Dermis microvascular lymphatic vessel endothelial cell (primary cell): ENCODE measurements around the gene RTL9. TPM values are rescaled to one million over a fixed set of nuclear protein-coding genes. Genes with fewer than 3 reads are reported as not detected.

Experiments
- DNase-seq, 2 donors: peaks; one replicate each; pipeline versions ENCODE4 v3.0.0 to v3.0.0-alpha.2; 2010; ENCODE audit warnings: low read depth in 2 of 2
- total RNA-seq: library from RNA; depleted of rRNA; stranded (reverse); fragments of >200 nt; gene quantifications from 2 replicates; pipeline ENCODE4 v1.2.1, GENCODE V29; 2014

Gene RTL9
- total RNA-seq, 1 donor from 2014 or later, result not detected

DNA sequence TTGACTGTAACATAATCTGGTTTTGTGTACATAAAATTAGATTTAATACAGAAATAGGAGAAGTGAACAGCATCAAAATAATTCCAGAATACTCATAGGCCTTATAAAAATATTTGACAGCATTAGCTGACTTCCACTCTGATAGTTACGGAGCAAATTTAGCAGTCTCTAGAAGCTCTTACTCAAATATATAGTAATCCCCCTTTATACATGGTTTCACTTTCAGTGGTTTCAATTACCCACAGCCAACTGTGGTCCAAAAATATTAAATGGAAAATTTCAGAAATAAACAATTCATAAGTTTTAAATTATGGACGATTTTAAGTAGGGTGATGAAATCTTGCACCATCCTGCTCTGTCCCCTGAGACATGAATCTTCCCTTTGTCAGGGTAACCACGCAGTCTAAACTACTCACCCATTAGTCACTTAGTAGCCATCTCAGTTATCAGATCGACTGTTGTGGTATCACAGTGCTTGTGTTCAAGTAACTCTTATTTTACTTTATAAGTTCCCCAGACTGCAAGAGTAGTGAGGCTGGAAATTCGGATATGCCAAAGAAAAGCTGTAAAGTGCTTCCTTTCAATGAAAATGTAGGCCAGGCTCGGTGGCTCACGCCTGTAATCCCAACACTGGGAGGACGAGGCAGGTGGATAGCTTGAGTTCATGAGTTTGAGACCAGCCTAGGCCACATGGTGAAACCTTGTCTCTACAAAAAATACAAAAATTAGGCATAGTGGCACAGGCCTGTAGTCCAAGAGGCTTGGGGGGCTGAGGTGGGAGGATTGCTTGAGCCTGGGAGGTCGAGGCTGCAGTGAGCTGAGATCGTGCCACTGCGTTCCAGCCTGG lies 17.2 kb upstream of the RTL9 start:
- DNase-seq, result no peak

- DNase-seq, result no peak
Observed at GRCh38 chrX:110346681-110347080, 12.0 kb upstream of the RTL9 start.

DNA sequence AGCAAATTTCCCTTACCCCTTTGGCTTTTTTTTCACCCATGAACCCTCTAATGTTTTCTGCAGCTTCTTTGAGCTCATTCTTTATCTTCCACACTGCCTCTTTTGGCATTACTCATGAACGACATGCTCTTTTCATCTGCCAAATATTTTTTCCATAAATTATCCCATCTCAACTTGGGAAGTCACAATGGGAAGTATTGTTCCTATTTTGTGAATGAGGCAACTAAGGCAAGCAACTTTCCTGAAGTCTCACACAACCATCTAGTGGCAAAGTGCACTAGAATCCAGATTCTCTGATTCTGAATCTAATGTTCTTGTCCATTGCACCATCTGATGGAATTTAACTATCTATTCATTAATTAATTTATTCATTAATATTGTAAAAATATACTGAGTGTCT lies 625 bp downstream of the RTL9 start:
- DNase-seq, result no peak

- no peak for DNase-seq
Observed at GRCh38 chrX:110363244-110363643, 4.6 kb downstream of the RTL9 start.

GRCh38 chrX:110373310-110373709 lies 14.7 kb downstream of the RTL9 start:
- DNase-seq, result no peak

DNA sequence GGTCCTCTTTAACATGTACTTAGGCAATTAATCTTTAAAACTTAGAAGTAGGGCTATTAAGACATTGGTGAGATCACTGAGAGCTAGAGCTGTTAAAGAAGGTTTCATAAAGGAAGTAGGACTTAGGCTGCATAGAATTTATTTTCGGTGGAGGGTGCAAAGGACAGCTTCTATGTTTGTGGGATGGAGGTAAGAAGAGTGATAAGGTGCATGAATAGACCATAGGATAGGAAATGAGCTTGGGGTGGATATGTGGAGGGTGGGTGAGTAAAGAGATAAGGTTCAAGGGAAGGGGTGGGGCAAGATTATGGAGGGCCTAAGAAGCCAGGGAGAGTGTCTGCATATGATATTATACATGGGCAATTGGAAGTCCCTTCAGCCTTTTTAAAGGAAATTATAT lies 15.9 kb downstream of the RTL9 start:
- no peak for DNase-seq

DNA sequence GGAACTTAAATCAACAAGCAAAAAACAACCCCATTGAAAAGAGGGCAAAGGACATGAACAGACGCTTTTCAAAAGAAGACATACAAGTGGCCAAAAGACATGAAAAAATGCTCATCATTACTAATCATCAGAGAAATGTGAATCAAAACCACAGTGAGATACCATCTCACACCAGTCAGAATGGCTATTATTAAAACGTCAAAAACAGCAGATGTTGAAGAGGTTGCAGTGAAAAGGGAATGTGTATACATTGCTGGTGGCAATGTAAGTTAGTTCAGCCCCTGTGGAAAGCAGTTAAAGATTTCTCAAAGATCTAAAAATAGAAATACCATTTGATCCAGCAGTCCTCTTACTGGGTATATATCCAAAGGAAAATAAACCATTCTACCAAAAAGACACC lies 22.6 kb downstream of the RTL9 start:
- no peak for DNase-seq

DNA sequence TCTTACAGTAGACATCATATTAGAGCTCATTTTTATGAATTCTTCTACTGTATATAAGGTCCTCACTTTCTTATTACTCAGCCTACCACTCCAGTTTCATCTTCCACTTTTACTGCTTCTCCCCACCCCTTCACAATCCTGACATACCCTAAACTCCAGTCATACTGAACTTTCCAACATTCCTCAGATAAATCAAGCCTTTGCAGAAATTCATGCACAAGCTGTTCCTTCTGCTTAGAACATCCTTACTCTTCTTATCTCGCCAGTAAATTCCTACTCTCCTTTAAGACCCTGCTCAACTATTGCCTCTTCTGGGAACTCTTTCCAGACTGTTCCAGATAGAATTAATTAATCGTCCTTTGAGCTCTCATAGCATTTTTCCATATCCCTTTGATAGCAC lies 24.8 kb downstream of the RTL9 start:
- DNase-seq, result no peak

DNA sequence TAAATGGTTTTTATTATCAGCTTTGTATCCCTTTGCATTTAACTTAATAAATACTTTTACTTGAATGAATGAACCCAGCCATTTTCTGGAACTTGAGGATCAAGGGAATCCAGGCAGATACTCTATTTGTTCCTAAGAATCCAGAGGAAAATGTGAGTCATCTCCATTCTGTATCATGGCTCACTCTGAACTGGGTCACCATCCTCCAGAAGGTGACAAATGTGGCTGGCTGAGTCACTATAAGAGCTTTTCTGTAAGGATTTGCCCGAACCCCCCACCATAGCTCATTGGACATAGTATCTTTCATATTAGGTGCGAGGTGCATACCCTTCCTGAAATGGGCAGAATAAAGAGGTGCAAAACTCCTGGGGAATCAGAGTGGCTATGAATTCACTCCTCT lies 25.8 kb downstream of the RTL9 start:
- DNase-seq, result no peak

- no peak for DNase-seq
Observed at GRCh38 chrX:110389570-110389969, 30.9 kb downstream of the RTL9 start.

GRCh38 chrX:110391086-110391485 lies 32.4 kb downstream of the RTL9 start:
- no peak for DNase-seq

DNA sequence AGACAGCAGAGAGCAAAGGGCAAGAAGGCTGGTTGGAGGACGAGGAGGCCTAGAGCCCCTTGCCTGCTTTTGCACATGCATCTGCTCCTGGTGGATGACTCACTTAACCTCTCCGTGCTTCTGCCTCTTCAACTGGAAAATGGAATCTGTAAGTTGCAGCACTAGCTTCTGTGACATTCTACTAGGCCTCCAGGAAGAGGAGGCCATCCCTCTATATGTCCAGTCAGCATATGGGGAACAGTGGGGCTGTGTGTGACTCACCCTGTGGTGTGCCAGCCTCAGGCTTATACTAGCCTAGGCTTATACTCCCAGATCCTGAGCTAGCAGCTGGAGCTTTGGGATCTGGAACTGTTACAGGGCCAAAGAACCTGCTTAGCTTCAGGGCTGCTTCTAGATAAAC lies 36.0 kb downstream of the RTL9 start:
- no peak for DNase-seq

GRCh38 chrX:110395877-110396276 lies 37.2 kb downstream of the RTL9 start:
- DNase-seq, result no peak

- DNase-seq, result no peak
Observed at GRCh38 chrX:110396735-110397134, 38.1 kb downstream of the RTL9 start.

- DNase-seq, result no peak
Observed at GRCh38 chrX:110397339-110397738, 38.7 kb downstream of the RTL9 start.

- DNase-seq, result no peak
Observed at GRCh38 chrX:110397904-110398303, 39.3 kb downstream of the RTL9 start.

GRCh38 chrX:110399497-110399896 lies 40.8 kb downstream of the RTL9 start:
- no peak for DNase-seq

DNA sequence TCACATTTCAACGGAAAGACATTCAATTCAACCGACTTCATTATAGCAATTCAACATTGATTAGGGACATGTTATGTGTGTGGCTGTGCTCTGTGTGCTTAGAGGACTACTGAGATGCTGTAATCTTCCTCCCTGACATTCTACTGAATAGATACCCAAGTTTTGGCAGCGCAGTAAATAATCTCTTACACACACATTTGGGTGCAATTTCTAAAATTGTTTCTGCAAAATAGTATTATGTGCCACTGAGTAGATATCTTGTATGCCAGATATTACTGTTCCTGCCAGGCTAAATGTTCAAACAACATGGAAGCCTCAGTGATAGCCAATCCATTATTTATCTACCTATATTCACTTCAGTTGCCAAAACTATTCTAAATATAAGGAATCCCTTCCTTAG lies 41.3 kb downstream of the RTL9 start:
- DNase-seq, result no peak

DNA sequence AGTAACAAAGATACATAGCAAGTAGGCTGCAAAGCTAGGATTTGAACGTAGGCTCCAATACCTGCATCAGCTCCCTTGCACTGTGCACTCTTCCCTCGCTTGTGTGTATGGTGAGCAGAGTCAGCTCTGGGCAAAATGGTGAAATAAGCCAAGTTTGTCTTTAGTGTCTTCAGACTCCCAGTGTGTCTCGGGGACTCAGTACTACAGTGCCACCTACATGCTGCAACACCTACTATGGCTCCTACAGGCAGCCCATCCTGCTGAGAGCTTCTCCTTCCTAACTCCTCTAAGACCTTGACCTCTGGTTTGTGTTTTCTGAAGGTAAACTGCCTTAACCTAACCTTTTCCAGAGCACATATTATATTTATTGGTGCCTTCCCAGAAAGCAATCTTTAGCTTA lies 42.5 kb downstream of the RTL9 start:
- DNase-seq, result no peak

DNA sequence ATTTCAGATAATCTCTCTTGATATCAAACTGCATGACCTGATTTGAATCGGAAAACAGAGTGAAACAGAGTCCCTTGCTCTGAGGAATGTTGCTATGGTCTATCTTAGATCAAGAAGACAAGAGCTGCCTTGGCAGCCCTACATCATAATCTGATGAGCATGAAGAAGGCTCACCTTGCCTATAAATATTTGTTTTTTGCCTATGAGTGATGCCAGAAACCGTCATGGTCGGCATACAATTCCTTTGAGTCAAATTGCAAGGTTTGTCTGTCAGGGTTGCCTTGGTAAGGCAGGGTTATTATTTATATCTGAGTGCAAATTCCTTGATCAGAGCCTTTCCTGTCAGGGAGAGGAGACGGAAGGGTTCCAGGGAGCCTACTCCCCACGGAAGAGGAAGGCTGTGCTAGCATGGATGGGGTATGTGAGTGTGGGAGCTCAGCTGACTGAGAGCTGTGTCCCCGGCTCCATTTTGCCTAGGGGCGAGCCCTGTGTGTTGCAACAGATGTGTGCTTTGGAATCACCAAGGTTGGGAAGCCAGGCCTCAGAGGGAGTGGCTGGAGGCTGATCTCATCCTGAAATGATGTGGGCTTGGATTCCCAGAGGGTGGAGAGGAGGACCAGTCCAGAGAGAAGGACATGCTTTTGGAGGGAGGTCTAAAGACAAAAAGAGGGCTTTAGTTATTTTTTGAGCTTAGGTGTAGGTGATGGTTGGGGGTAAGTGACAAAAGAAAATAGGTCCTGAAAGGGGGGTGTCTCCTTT lies 43.6 kb downstream of the RTL9 start:
- DNase-seq, result no peak

- DNase-seq, result no peak
Observed at GRCh38 chrX:110402850-110403221, 44.2 kb downstream of the RTL9 start.

GRCh38 chrX:110403441-110404238 lies 45.0 kb downstream of the RTL9 start:
- no peak for DNase-seq
